ENCODE data around the gene NXNL1.
"Not testable (repeated sequence)": the region's sequence is repeated elsewhere in the genome, so short reads cannot be mapped to it uniquely, and the experiment has no call there.

NXNL1 gene, protein sequence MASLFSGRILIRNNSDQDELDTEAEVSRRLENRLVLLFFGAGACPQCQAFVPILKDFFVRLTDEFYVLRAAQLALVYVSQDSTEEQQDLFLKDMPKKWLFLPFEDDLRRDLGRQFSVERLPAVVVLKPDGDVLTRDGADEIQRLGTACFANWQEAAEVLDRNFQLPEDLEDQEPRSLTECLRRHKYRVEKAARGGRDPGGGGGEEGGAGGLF

DNA sequence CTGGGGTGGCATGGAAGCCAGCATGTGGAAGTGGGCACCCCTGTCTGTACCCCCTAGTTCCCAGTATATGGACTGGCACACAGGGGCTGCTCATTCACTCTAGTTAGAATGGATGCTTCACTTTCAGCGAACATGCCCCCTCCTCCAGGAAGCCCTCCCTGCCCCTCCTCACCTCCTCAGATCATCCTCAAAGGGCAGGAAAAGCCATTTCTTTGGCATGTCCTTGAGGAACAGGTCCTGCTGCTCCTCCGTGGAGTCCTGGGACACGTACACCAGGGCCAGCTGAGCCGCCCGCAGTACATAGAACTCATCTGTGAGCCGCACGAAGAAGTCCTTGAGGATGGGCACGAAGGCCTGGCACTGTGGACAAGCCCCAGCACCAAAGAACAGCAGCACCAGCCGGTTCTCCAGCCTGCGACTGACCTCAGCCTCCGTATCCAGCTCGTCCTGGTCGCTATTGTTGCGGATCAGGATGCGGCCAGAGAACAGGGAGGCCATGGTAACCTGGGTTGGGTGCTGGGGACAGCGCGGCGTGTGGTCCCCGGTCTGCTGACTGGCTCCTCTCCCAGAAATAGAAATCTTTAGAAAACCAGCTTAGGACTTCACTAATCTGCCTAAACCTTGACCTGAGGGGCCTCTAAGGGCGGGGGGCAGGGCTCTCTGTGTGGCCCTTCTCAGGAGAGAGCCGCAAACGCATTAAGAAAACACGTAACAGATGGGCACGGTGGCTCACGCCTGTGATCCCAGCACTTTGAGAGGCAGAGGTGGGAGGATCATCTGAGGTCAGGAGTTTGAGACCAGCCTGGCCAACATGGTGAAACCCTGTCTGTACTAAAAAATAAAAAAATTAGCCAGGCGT lies at the start of gene NXNL1:
Gene NXNL1, minus strand, starts transcription at position 555 of the 859 bp plus-strand sequence. Its CDS starts 57 bp downstream, at position 498.
- no peak for DNase-seq (ENCODE audit: low read depth)

DNA sequence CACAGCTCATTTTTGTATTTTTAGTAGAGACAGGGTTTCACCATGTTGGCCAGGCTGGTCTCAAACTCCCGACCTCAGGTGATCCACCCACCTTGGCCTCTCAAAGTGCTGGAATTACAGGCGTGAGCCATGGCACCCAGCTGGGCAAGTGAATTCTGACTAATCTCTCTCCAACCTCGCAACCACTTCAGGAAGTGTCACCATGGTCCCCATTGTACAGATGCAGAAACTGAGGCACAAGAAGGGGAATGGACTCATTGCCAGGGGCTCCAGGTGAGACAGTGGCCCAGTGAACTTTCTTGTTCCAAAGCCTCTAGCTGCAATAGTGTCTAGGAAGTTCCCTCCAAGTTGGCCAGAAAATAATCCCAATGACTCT lies 47.8 kb upstream of the NXNL1 start:
- DNase-seq (ENCODE audit: low read depth) = not testable (repeated sequence)

DNA sequence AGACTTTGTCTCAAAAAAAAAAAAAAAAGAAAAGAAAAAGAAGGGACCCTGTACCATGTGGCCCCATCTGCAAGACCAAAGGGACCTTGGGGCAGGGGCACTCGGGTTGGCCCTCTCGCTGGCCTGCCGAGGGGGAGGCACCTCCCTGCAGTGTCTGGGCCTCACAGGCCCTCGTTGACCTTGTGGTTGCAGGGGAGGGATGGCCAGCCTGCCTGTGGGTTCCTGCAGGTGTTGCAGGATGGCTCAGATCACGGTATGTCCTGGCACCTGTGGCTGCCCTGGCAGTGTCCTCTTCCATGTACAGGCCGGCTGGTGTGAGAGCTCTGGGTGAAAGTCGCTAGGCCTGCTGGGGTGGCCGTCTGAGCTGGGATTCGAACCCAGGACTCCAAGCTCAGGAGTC lies 46.0 kb upstream of the NXNL1 start:
- no peak for DNase-seq (ENCODE audit: low read depth)

DNA sequence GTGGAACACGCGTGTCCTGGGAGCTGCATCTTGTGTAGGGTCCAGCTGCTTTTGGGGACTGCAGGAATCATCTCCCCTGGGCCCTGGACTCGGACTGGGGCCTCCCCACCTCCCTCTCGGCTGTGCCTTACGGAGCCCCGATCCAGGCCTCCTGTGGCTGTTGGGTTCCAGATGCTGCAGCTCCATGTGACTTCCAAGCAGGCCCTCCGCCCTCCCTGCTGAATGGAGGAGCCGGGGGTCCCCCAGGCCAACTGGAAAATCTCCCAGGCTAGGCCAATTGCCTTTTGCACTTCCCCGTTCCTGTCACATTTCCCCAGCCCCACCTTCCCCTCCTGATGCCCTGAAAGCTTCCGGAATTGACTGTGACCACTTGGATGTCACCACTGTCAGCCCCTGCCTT lies 44.5 kb upstream of the NXNL1 start:
- no peak for DNase-seq (ENCODE audit: low read depth)

DNA sequence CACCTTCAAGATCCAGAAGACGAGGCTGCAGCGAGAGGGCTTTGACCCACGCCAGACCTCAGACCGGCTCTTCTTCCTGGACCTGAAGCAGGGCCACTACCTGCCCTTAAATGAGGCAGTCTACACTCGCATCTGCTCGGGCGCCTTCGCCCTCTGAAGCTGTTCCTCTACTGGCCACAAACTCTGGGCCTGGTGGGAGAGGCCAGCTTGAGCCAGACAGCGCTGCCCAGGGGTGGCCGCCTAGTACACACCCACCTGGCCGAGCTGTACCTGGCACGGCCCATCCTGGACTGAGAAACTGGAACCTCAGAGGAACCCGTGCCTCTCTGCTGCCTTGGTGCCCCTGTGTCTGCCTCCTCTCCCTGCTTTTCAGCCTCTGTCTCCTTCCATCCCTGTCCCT lies 43.7 kb upstream of the NXNL1 start:
- no peak for DNase-seq (ENCODE audit: low read depth)

DNA sequence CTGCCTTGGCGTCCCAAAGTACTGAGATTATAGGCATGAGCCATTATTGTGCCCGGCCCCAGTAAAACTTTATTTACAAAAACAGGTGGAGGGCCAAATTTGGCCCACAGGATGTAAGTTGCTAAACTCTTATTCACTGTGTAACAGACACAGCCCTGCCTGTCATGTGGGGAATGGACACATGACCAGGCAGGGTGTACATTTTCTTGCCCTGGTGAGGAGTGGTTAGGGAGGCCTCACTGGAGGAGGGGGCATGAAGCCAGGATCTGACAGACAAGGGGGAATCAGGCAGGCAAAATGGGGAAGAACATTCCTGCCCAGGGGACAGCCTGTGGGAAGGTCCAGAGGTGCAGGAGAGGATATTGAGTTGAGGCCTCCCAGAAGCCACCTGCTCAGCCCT lies 43.3 kb upstream of the NXNL1 start:
- DNase-seq (ENCODE audit: low read depth) = no peak

DNA sequence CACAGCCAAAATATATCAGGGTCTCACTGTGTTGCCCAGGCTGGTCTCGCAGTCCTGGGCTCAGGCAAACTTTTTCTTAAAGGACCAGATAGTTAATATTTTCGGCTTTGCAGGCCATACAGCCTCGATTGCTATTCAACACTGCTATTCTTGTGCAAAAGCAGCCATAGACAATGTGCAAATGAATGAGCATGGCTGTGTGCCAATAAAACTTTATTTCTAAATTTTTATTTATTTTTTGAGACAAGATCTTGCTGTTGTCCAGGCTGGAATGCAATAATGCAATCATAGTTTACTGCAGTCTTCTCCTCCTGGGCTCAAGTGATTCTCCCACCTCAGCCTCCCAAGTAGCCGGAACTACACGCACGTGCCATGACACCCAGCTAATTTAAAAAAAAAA lies 42.5 kb upstream of the NXNL1 start:
- no peak for DNase-seq (ENCODE audit: low read depth)

DNA sequence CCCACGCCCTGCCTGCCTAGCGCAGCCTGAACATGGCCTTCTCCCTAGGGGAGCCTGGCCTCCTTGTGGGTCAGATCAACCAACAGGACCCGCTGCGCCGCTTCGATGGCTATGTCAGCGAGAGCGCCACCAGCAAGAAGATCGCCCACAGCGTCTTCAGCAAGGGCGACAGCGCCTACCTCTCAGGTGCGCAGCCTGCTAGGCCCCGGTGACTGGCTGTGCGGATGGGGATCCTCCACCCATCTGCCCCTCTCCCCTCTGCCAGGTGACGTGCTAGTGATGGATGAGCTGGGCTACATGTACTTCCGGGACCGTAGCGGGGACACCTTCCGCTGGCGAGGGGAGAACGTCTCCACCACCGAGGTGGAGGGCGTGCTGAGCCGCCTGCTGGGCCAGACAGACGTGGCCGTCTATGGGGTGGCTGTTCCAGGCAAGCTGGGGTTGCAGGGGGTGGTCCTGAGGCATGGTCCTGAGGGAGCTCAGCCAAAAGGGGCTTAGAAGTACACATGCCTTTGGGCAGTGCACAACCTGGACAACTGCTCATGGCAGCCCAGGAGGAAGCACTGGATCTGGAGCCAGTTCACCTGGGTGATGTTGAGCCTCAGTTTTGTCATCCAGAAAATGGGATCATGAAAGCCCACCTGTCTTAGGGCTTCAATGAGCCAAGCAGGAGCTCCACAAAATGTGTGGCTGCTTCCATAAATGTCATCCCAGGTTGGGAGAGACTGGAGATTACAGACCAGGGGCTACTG lies 39.9 kb upstream of the NXNL1 start:
- DNase-seq (ENCODE audit: low read depth) = no peak

DNA sequence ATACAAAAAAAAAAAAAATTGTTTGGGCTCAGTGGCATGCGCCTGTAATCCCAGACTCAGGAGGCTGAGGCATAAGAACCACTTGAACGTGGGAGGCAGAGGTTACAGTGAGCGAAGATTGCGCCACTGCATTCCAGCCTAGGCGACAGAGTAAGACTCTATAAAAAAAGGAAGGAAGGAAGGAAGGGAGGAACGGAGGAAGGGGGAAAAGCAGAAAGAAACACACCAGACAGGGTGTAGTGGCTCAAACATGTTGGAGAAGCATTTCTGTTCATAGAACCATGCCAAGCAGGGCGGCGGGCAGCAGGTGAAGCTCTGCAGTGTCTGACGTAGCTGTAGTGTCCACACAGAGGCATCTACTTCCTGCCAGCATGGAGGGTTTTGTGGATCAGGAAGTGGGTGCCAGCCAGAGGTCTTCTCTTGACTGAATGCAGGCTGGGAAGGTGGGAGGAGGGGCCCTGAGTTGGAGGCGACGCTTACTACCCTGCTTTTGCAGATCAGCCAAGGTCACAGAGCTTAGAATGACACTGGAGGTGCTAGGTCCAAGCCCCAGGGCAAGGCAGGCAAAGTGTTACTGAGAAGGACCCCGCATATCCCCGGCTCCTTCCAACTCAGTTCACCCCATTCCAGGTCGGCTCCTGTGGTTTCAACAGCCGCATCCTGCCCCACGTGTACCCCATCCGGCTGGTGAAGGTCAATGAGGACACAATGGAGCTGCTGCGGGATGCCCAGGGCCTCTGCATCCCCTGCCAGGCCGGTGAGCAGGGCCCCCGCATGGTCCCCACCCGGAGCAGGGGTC lies 39.1 kb upstream of the NXNL1 start:
- DNase-seq (ENCODE audit: low read depth) = peak; percentile 83

DNA sequence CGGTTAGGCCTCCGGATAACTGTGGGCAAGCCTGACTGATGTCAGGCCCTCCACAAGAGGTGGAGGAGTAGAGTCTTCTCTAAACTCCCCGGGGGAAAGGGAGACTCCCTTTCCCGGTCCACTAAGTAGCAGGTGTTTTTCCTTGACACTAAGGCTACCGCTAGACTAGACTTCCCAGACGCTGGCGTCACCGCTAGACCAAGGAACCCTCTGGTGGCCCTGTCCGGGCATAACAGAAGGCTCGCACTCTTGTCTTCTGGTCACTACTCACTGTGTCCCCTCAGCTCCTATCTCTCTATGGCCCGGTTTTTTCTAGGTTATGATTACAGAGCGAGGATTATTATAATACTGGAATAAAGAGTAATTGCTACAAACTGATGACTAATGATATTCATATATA lies 38.3 kb upstream of the NXNL1 start:
- DNase-seq (ENCODE audit: low read depth) = not testable (repeated sequence)

DNA sequence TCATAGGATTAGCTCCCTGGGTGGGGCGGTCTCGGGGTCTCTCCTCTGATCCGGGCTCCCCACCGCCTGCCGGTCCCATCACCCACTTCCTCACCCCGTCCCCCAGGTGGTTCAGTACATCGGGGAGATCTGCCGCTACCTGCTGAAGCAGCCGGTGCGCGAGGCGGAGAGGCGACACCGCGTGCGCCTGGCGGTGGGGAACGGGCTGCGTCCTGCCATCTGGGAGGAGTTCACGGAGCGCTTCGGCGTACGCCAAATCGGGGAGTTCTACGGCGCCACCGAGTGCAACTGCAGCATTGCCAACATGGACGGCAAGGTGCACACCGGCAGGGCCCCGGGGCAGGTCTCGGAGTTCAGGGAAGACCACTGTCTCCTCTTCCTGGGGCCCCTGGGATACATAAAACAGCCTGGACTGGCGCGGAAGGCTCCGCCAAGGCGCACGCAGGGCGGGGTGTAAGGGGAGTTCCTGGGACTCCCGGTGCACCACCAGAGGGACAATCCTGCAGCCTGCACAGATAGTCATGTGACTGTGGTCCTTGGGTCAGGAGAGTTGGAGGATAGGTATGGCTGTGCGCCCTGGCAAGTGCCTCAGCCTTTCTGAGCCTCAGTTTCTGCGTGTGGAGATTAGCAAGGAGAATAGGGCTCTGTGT lies 36.5 kb upstream of the NXNL1 start:
- DNase-seq (ENCODE audit: low read depth) = no peak

DNA sequence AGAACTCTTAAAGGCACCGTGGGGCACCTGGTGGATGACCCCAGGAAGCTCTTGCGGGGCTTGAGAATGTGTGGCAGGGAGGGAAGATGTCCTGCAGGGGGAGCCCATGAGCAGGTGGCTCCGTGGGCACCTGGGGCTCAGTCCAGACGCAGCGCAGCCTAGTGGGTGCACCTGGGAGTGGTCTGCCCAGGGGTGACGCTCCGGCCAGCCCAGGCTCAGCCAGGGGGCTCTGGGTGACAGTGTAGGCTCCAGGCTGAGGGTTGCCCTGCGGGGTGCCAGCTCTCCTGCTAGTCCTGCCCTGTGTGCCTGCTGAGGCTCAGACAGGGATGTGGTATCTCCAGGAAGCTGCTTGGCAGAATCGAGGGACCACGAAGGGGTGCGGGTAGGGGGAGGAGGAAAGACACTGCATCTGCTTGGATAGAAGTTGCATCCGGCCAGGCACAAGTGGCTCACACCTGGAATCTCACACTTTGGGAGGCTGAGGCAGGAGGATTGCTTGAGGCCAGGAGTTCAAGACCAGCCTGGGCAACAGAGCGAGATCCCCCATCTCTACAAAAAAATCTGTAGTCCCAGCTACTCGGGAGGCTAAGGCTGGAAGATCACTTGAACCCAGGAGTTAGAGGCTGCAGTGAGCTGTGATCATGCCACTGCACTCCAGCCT lies 35.7 kb upstream of the NXNL1 start:
- peak; percentile 58 for DNase-seq (ENCODE audit: low read depth)

DNA sequence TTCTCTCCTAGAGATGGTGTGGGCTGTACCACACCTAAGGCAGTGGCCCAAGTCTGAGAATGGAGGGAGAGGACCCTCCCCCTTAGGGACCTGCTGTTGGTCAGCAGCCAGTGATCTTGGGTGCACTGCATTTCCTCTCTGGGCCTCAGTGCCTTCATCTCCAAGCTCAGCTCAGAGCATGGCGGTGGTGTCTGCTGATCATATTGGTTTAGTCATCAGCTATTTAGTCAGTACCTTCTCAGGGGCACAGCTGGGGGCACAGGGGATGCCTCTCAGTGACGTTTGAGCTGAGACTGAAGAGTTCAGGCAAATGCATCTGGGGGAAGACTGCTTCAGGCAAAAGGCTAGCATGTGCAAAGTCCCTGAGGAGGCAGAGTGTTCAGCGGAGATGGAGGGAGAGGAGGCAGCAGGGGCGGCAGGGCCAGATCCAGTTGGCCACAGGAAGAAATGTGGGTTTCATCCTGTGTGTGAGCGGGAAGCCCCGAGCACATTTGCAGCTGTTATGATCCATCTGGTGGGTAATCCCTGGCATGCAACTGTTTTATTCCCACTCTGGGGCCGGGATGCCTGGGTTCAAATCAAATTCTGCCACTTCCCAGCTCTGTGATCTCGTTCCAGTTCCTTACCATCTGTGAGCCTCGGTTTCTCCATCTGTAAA lies 35.0 kb upstream of the NXNL1 start:
- no peak for DNase-seq (ENCODE audit: low read depth)

DNA sequence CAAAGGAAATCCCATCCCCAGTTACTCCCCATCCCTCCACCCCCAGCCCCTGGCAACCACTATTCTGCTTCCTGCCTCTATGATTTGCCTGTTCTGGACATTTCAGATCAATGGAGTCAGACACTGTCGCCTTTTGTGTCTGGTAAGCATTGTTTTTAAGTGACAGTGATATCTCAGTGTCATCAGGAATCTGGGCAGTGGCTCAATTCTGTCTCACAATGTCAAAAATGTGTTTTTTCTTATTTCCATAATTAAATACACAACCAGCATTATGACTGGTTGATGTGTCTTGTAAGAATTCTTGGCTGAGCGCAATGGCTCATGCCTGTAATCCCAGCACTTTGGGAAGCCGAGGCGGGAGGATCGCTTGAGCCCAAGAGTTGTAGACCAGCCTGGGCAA lies 30.6 kb upstream of the NXNL1 start:
- no peak for DNase-seq (ENCODE audit: low read depth)

DNA sequence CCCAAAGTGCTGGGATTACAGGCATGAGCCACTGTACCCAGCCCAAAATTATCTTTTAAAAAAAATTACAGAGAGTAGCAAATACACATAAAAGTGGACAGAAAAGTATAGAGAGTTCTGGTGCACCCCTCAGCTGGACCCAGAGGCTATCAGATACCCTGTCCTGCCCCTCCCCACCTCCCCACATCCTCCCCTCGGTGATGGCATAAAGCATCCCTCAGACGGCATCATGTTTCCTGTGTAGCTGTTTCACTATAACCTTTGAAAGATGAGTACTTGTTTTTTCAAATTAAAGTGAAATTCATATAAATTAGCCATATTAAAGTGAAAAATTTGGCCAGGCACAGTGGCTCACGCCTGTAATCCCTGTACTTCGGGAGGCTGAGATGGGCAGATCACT lies 29.7 kb upstream of the NXNL1 start:
- no peak for DNase-seq (ENCODE audit: low read depth)

DNA sequence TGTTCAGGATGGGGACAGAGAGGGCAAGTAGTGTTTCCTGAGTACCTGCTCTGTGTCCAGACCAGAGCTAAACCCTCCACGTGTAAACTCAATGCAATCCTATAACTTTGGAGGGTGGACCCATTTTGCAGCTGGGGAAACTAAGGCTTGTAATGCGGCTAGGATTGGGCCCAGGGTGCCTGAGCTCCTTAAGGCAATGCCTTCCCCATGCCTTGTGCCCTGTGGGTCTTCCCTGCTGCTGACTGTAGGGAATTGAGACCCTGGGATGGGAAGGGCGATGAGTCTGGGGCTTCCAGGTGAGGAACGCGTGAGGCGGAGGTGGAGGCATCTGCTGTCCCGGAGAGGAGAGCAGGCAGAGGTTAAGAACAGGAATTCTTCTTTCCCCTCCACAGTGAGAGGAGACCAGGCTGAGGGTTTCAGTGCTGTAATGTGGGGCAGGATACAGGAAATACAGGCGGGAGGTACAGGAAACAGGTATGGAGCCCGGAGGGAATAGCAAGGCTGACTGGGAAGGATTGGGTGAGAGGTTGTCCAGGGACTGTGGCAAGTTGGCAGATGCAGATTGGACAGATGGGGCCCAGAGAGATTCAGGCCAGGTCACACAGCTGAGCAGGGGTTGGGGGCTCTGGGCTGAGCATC lies 28.8 kb upstream of the NXNL1 start:
- DNase-seq (ENCODE audit: low read depth) = no peak

DNA sequence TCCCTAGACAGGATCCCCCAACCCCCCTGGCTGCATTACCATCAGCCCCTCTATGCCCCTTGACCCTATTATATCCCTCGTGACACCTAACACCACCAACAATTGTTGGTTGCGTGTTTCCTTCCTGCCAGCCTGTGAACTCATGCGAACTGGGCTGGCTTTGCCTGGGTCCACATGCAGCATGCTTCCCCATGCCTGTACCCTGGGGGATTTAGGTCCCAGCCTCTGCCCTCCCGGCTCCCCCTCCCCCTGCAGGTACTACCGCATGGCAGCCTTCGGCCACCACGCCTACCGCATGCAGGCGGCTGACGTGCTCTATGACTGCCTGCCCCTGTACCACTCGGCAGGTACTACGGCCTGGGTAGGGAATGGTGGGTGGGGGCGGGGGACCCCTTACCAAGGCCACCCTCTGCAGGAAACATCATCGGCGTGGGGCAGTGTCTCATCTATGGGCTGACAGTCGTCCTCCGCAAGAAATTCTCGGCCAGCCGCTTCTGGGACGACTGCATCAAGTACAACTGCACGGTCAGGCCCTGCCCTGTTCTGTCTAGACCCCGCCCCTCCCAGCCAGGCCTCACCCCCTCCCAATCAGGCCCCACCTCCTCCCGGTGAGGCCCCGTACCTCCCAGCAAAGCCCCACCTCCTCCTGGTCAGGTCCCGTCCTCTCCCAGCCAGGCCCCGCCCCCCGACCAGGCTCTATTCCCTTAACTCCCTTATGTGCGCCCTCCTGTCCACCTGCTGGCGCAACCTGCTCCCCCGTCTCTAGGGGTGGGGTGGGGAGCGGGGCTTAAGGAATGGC lies 28.1 kb upstream of the NXNL1 start:
- peak; percentile 54 for DNase-seq (ENCODE audit: low read depth)

DNA sequence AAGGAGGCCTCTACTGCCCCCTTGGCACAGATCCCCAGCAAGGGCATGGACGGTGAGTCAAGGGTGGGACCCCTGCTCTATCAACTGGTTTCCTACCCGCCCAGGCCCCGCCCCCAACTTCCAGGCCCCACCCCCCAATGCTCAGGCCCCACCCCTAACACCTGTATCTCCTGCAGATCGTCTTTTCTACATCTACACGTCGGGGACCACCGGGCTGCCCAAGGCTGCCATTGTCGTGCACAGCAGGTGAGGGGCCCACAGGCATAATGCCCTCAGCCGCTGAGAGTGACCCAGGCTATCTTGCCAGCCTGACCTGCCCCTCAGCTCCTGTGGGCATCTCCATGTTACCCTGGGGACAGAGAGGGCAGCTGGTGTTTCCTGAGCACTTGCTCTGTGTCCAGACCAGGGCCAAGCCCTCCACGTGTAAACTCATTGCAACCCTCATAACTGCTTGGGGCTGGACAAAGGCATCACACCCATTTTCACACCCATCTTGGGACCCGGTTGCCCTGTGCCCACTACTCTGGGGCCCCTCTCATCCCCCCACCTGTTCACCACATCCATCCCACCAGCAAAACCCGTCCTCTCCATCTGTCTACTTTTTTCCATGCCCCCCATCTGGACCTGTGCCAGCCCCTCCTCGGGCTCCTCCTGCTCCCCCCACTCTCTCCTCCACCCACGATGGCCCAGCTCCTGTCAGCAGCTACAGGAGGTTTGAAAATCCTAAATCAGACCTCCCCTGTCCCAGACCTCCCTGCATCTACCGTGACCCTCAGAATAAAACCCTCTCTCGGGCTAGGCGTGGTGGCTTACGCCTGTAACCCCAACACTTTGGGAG lies 26.8 kb upstream of the NXNL1 start:
- DNase-seq (ENCODE audit: low read depth) = no peak
